IPS-18c (cell line): ENCODE results near the gene MYO1C.
"Not testable (repeated sequence)": the region's sequence is repeated elsewhere in the genome, so short reads cannot be mapped to it uniquely, and the experiment has no call there.

Experiments
- H3K4me3 ChIP-seq: 2 replicates; pipeline ENCODE4 v1.7.0; 2013; ENCODE audit warnings: low read depth, mild to moderate bottlenecking, low read length, moderate library complexity; ENCODE audit not compliant: insufficient read depth
- H3K9me3 ChIP-seq: one replicate; pipeline ENCODE4 v1.6.1; 2013; ENCODE audit warnings: mild to moderate bottlenecking, low read length, moderate library complexity; ENCODE audit not compliant: control insufficient read depth, insufficient read depth

MYO1C gene

DNA sequence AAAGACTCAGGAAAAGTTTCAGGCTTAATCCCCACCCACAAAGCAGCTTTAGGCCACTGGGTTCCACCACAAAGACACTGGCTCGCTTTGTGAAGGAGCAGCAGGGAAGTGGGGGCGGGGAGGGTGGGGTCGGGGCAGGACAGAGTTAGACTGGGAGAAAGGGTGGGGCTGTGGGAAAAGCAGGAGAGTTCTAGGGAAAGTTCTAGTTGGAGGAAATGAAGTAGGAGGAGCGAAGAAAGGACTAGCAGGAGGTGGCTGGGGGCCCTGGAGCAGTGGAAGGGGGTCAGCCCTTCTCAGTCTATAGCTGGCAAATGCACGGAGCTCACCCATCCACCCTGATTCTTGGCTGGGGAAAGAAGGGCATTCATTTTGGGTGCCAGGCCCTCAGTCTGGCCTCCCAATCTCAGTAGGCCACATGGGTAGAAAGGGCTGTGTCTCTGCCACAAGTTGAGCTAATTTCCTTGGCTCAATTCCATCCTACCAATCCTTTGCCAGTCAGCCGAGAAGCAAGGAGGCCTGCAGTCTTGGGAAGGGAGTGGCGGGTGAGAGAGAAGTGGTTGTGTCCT, 19.4 kb upstream of the MYO1C start:
- no peaks in the 10 kb centered on the region for H3K9me3 ChIP-seq
- H3K4me3 ChIP-seq: no peak overlapping the region

DNA sequence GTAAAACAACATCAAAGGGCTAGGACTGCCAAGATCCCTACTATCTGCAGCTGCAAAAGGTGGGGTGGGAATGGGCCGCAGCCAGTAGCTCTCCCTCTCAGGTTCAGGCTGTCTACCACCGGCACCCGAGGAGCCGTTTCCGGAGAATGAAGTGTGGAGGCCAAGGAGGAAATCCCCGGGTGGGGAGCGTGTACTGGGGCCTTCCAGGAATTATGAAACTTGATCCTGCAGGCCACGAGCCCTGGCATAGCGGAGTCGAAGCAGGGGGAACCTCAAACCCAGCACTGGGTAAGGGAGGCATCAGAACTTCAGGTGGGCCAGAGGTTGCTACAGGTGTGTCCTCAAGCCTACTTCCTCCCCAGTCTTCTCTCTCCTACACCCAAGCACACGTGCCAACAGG, 18.8 kb upstream of the MYO1C start:
- H3K9me3 ChIP-seq: no peaks in the 10 kb centered on the region
- H3K4me3 ChIP-seq: no peak overlapping the region

DNA sequence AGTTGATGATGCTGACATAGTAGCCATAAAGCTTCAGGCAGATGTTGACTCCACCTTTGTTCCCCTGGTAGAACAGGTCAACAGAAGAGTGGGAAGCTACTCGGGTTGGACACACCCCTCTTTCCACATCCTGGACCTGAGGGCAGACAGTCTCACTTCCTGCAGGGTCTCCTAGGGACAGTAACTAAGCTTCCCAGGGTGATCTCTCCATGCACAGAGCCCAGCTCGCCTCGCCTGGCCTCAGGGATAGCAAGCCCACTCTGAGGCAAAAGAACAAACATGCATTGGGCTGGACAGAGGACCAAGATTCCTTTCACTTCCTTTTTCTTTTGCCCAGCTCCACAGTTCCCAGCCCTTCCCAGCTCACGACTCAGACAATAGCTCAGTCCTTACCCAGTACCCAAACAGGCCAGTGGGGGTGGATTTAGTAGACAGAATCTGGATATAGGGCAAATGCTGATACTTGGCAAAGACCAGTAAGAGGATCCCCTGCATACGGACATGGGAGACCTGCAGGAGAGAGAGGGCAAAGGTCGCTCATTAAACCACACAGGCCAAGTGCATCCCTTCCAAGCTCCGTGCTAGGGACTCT, 16.9 kb upstream of the MYO1C start:
- H3K9me3 ChIP-seq: no peaks in the 10 kb centered on the region
- H3K4me3 ChIP-seq: no peak overlapping the region

DNA sequence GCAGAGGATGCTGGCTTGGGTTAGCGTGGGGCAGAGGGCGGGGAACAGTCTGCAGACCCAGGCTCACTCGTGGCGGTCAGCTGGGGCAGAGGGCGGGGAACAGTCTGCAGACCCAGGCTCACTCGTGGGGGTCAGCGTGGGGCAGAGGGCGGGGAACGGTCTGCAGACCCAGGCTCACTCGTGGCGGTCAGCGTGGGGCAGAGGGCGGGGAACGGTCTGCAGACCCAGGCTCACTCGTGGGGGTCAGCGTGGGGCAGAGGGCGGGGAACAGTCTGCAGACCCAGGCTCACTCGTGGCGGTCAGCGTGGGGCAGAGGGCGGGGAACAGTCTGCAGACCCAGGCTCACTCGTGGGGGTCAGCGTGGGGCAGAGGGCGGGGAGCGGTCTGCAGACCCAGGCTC, 16.2 kb upstream of the MYO1C start:
- not testable (repeated sequence) for H3K4me3 ChIP-seq, H3K9me3 ChIP-seq

DNA sequence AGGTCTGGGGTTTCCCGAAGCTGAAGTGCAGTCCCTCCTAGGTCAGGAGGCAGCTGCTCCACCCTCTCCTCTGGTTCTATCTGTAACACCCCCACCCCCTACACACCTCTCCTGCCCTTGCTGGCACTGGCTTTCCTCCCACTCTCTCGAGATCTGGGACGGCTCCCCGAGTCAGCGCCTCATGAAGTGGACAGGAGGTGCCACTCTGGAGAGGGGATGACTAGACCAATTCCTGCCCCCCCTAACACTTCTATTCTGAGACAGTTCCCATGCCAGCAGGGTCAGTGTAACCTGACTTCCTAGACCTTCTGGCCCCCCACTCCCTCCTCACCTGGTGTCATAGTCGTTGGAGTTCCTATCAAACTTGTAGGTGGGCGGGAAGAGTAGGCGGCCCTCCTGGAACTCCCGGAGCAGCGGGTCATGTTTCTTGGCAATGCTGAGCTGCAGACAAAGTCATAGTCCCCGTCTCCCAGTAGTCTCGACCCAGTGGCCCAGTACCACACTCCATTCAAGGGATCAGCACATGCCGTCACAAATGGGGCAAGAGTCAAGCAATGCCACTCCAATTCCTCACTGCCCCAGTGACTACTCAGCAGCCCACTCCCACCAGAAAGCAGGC, 14.3 kb upstream of the MYO1C start:
- no peaks in the 10 kb centered on the region for H3K9me3 ChIP-seq

DNA sequence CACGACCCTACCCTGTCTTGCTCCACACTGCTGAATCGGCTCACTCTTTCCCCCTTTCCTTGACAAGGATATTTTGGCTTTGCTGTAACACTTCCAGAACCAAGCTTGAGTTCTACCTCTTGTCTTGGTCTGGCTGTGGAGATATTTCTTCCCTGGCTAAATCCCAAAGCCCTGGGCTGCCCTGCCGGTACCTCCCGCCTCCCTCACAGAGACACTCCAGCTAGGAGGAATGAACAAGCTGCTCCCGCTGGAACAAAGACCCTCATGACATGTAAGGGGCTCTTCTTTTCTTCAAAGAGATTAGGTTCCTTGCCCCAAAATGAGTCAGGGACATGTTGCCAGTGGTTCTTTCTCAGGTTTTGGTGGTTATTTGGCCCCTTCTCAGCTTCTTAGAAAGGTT, 13.1 kb upstream of the MYO1C start:
- no peak overlapping the region for H3K4me3 ChIP-seq
- no peaks in the 10 kb centered on the region for H3K9me3 ChIP-seq

More for the DNA sequence above, 14.3 kb upstream of the MYO1C start:
- H3K4me3 ChIP-seq: no peak overlapping the region

DNA sequence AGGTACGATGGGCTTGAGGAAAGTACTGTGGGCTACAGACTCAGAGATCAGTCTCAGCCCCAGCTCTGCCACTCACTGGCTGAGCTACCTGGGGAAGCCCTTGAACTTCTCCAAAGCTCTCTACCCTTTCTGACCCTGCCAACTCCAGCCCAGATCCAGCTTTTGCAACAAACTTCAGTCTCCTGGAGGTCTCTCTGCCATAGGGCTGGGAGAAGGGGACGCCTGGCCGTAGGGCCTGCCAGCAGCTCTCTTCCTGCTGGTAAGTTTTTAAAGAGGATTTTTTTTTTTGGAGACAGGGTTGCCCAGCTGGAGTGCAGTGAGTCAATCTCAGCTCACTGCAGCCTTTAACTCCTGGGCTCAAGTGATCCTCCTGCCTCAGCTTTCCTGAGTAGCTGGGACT, 12.4 kb upstream of the MYO1C start:
- H3K9me3 ChIP-seq: no peaks in the 10 kb centered on the region
- no peak overlapping the region for H3K4me3 ChIP-seq

DNA sequence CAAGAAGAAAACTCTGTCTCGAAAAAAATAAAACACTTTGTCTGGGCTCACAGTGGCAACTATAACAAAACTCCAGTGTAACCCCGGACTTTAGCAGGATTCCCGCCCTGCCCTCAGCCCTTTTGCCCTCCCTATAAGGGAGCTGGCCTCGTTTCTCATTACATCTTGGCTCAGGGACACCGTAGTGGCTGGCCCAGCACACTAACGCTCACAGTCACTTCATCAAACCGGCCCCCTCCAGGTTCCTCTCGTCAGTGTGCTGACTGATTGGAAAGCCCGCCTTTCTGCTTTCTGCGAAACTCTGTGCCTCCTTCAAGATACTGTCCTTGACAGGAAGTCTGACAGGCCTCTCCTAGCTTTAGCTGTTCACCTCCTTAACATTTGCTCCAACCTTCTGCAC, 11.2 kb upstream of the MYO1C start:
- H3K4me3 ChIP-seq: no peak overlapping the region
- H3K9me3 ChIP-seq: no peaks in the 10 kb centered on the region

DNA sequence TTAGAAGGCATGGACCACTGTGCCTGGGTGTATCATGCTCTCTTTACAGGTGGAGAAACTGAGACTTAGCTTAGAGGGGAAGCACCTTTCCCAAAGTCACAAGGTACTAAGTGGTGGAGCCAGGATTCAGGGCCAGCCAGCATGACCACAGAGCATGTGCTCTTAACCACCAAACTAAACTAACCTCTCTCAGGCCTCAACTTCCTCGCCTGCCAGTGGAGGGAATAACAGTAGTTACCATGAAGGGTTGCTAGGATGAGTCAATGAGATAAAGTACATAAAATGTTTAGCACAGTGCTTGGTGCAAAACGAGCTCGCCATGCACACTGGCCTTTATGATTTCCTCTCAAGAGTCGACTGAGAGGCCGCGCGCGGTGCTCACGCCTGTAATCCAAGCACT, 6.4 kb upstream of the MYO1C start:
- no peak overlapping the region for H3K4me3 ChIP-seq
- H3K9me3 ChIP-seq: no peaks in the 10 kb centered on the region

DNA sequence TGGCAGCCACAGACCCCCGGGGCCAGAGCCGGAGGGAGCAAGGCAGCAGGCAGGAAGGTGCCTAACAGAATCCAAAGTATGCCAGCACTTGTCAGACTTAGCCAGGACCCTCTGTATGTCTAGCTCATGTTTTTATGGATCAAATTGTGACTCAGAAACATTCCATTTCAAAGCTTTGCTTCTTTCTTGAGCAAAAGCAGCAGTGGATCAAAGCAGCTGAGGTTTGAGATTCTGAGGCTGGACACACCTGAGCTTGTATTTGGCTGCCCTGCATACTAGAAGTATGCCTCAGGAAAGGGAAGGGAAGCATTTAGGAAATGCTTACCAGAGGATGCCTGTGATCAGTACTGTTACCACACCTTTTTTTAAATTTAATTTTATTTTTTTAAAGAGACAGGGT, 5.7 kb upstream of the MYO1C start:
- Histone ChIP-seq H3K9me3 (no peaks in the 10 kb centered on the region), H3K4me3 (no peak overlapping the region)

DNA sequence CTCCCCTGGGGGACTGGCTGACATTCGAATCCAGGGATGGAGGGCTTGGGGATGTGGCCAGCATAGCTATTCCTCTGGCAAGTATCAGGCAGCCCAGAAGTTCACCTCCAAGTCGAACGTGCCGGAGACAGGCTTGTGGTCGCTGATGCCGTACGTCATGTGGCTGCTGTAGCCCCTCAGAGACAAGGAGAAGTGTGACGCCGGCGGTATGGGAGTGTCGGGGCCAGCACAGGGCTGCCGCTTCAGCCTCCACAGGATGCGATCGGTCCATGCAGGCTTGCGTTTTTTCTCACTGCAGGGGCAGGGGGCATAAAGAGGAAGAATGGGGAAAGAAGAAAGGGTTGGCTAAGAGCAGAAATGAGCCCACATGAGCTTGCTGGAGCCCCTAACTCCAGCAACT, 5.3 kb upstream of the MYO1C start:
- Histone ChIP-seq H3K9me3 (no peaks in the 10 kb centered on the region), H3K4me3 (no peak overlapping the region)

DNA sequence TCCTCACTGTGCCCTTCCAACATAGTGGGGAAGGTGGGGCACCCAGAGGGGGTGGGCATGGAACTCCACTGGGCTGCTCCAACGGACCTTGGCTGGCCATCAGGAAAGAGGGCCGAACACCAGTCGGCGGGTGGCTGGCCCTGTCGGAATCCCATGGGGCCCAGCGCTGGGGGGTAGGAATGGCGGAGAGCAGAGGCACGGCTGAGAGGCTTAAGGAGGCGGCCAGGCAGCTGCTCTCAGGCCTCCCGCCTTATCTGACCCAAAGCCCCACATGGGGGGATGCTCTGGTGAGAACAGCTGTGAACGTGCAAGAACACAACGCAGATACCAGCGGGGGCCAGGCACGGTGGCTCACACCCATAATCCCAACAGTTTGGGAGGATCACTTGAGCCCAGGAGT, 4.4 kb upstream of the MYO1C start:
- no peaks in the 10 kb centered on the region for H3K9me3 ChIP-seq
- no peak overlapping the region for H3K4me3 ChIP-seq

DNA sequence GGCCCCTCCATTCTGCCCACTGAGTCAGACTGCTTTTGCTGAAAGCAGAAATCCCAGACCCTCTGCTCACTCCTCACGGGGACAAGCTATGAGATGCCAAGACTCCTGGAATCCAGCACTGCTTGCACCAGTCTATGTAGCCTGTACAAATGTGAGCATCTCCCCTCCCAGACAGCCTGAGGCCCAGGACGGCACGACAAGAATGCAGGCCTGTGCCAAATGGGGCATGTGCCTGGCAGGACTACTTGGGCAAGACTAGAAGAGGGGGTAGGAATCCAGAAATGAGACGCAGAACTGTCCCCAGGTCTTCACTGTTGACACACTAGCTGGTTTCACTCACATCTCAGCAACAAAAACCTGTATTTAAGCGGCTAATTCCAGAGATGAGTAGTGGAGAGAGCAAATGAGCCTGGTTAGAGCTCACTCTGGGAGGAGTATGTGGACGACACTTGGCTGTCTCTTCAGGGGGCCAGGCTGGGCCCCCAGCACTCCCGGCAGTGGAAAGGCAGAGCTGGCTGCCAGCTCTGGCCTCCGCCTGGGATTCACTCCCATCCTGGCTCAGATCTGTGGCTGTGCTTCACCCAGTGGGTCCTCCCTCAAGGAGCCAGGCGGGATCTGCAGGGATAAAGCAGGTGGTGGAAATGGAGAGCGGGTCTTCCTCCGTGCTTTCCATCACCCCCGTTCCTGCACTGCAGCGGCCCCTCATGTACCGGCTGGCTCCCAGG, 2.9 kb upstream of the MYO1C start:
- H3K9me3 ChIP-seq: no peaks in the 10 kb centered on the region
- no peak overlapping the region for H3K4me3 ChIP-seq

DNA sequence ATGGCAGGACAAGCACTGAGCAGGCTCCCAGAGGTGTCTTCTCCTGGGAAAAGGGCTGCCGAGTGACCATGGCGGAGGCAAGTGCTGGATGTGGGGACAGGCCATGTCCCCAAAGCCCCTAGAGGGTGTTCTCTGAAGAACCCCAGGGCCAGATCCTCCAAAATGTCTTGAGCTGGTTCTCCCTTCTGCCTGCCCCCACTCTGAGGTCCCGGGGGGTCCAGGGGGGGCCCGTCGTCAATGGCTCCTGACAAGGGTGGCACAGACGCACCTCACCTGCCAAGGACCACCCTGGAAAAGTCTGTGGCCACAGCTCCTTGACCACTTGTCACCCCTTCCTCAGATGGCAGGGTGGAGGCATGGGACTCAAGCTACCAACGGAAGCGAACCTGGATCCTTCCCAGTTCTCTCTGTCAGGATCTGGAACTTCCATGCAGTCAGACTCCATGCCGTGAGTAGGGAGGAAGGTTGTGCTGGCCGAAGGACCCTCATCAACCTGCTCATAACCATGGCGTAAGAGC, 2.3 kb upstream of the MYO1C start:
- H3K4me3 ChIP-seq: no peak overlapping the region
- no peaks in the 10 kb centered on the region for H3K9me3 ChIP-seq

DNA sequence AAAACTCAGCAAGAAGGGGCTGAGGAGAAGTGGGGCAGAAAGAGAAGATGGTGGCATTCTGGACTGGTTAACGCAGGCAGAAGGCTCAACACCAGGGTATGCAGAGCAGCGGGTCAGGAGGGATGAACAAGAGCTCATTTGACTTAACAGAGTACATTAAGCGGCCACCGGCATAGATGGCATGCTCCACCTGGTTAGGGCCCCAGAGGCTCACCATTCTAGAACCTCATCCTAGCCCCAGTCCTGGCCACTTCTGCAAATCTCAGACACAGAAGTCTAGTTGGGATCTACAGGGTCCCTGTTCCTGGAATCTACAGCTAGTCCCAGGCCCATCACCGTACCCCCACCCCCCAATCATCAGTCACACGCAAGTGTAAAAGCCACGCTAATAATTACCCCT, 1.7 kb upstream of the MYO1C start:
- no peaks in the 10 kb centered on the region for H3K9me3 ChIP-seq

DNA sequence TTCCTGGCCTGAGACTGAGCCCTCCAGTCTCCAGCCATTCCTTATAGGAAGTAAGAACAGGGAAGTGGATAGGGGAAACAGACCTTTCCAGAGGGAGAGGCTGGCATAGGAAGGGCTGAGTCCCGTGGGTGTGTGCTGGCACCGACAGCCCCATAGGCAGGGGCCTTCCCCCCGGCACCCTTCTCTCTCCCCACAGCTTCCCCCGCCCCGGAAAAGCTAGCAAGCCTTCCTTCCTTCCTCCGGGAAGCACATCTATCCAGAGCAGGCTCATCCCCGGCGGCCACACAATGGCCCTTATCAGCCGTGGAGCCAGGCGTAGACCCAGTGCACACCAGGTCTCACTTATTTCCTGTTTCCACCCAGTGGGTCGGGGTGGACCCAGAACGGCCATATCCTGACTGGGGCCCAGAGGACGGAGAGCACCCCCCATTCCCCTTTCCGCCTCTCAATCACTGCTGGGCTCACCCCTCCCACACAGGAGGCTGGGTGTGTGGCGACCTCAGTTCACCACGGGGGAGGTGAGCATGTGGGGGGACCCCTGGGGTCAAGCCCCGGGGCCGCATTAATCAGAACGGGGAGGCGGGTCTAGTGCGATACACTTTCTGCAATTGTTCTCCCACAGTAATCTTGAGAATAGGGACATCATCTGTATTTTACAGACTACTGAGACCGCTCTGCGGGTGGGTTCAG, 950 bp upstream of the MYO1C start:
- Histone ChIP-seq H3K4me3 (no peak overlapping the region), H3K9me3 (no peaks in the 10 kb centered on the region)

More for the DNA sequence above, 1.7 kb upstream of the MYO1C start:
- H3K4me3 ChIP-seq: no peak overlapping the region

DNA sequence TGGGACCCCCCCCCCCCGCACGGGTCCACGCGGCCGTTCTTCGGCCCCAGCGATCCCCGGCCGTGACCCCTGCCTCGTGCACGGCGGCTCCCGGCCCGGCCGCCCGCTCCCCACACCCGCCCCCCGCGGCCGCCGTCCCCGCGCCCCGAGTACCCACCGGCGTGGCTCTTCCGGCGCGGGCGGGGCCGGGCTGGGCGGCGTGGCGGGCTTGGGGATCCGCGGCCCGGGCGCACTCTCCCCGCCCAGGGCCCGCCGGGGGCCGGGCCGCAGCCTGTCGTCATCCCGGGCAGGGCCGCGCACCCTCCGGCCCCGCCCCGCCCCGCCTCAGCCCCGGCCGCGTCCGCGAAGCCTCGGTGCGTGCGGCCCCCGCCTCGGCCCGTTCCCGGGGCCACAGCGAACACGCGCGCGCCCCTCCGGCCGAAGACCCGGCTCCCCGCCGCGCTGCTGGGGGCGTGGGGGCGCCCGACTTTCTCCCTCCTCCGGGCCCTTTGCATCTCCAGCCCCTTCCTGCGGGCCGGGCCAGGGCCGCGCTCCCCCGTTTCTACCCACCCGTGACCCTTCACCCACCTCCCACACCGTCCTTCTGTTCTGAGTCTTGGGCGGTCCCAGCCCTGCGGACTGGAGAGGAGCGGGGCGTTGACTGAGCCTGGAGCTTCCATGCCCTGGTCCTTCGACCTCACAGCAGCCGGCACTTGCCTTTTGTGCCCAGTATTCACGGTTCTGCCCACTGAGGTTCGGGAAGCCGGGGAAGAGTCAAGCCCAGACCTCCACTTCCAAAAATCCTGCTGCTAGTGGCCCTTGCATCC, 840 bp downstream of the MYO1C start:
- peak overlapping the region; percentile 84 for H3K4me3 ChIP-seq
- no peaks in the 10 kb centered on the region for H3K9me3 ChIP-seq
